Measurements from ENCODE around the gene DGUOK.

- no peak for TF ChIP-seq REST (IDR thresholded peaks at IDR 0.05)
- no peak for TF ChIP-seq MAX (IDR thresholded peaks at IDR 0.05)
- TF ChIP-seq CTCF (IDR thresholded peaks at IDR 0.05; ENCODE audit: low read depth, low read length, missing input control), result no peak
- TF ChIP-seq NR2F2 (IDR thresholded peaks at IDR 0.05), result no peak
- no peak for TF ChIP-seq JUND (IDR thresholded peaks at IDR 0.05)
- no peak for TF ChIP-seq ZBTB33 (IDR thresholded peaks at IDR 0.05)
- TF ChIP-seq HNF4A (conservative IDR thresholded peaks at IDR 0.05), result no peak
- TF ChIP-seq RAD21 (IDR thresholded peaks at IDR 0.05), result peak in 1 of 2 donors; percentile 30
- TF ChIP-seq SP1 (IDR thresholded peaks at IDR 0.05), result no peak
- no peak for TF ChIP-seq EGR1 (IDR thresholded peaks at IDR 0.05; ENCODE audit: low read depth in 2 of 2)
- no peak for TF ChIP-seq GABPA (IDR thresholded peaks at IDR 0.05 in 1 of 2, conservative IDR thresholded peaks at IDR 0.05 in 1 of 2)
- no peak for TF ChIP-seq YY1 (IDR thresholded peaks at IDR 0.05)
- TF ChIP-seq TAF1 (conservative IDR thresholded peaks at IDR 0.05), result no peak
- TF ChIP-seq RXRA (IDR thresholded peaks at IDR 0.05), result no peak
Measured at GRCh38 chr2:73981081-73982001, 54.7 kb downstream of the DGUOK start.

Measured in liver (tissue), 3 donors.